ENCODE data around the gene OXTR.
"Not testable (repeated sequence)": the region's sequence is repeated elsewhere in the genome, so short reads cannot be mapped to it uniquely, and the experiment has no call there.

The OXTR gene

GRCh38 chr3:8739757-8740504, 29.5 kb downstream of the OXTR start:
- DNase-seq, result no peak

GRCh38 chr3:8738639-8739038, 30.8 kb downstream of the OXTR start:
- no peak for DNase-seq

DNA sequence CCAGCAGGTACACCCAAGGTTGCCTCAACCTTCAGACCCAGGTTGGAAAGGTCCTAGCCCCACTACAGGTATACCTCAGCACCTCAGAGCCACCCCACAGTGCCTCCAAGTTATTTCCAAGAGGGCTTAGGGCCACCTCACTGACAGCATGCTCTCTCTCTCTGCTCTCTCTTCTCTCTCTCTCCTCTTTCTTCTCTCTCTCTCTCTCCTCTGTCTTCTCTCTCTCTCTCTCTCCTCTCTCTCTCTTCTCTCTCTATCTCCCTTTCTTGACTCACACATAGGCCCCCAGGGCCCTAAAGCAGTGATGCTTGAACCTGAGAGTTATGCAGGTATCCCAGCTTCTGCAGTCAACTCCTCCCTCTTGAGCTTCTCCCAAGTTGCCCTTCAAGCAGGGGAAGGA, 31.6 kb downstream of the OXTR start:
- no peak for DNase-seq

- DNase-seq, result no peak
Measured at GRCh38 chr3:8737301-8737700, 32.1 kb downstream of the OXTR start.

GRCh38 chr3:8736436-8736835, 33.0 kb downstream of the OXTR start:
- DNase-seq, result no peak

GRCh38 chr3:8734908-8735307, 34.5 kb downstream of the OXTR start:
- DNase-seq, result no peak

- no peak for DNase-seq
Measured at GRCh38 chr3:8734137-8734878, 35.1 kb downstream of the OXTR start.

GRCh38 chr3:8733332-8734094, 35.9 kb downstream of the OXTR start, which contains the start of gene CAV3:
Gene CAV3, plus strand, starts transcription at chr3:8733802. Its CDS starts 75 bp downstream, at chr3:8733877.
- no peak for DNase-seq

- DNase-seq, result no peak
Measured at GRCh38 chr3:8732413-8732812, 37.0 kb downstream of the OXTR start.

- DNase-seq, result no peak
Measured at GRCh38 chr3:8730656-8731055, 38.8 kb downstream of the OXTR start.

DNA sequence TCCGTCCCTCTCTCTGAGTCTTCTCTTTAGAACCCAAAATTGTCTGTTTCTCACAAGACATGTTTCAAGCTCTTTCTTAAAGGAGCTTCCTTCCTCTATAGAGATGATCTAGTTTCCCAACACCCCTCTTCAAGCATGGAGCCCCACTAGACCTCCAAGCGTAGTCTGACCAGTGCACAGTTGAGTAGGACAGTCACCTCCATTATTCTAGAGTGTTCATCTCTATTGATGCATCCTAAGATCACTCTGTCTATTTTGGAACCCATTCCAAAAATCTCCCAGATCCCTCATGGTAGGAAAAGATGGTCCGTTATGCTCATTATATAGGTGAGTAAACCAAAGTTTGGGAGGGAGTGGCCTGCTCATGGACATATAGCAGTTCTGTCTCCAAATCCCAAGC, 39.9 kb downstream of the OXTR start:
- DNase-seq, result no peak

DNA sequence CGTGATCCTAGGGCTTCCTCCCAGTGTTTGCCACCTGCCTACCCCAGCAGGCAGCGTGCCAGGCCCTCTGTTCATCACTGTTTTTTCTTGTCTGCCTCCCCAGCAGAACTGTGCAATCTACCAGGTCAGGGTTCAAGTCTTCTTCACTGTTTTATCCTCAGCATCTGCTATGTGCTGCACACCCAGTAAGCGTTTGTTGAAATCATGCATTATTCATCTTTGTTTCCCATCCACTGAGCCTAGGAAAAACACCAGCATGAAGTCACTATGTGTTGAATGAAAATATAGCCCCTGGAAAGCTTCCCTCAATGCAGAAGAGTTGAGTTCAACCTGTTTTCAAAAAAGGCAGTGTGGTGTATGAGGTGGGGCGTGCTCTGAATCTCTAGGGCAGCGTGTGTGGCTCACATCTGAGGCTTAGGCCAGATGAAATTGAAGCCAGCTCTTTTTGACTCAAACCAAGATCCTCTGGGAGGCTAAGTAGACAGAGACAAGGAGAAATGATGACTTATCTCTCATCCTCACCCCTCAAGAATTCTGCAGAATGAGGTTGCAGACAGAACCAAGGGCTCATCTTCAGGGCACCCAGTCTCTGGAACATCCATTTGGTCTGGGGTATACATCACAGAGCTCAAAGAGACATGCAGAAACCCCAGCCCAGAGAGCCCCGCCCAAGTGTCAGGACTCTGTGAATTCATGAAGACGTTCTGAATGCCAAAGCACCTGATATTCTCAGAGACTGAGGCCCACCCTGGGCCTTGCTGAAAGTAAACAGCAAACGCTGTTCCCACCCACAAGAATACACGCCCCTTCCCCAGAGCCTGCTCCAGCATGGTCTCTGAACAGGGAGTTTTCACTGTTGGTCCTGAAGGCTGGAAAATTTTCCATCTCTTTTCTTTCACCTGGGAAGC, 41.6 kb downstream of the OXTR start:
- DNase-seq, result no peak

DNA sequence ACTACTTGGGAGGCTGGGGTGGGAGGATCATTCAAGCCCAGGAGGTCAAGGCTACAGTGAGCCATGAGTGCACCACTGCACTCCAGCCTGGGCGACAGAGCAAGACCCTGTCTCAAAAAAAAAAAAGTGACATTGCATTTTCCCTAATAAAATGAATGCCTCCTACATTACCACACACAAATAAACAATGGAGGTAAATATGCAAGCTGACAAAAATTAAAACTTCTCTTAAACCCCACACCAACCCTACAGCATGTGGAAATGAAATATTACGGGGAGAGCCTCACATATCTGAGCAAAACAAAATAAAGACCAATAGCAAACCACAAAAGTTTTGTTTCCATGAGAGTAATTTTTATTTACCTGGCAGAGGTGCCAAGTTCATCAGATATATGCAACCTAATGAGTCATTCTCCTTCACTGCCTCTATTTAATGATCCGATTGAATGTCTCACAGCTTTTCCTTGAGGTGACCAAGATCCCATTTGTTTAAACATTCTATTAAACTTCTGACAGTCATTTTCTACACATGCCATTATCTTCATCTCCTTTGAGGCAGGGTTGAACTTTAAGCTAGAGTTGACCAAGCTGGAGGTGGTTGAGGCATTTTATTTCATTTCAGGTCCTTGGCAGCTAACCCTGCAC, 45.2 kb downstream of the OXTR start:
- DNase-seq, result no peak

DNA sequence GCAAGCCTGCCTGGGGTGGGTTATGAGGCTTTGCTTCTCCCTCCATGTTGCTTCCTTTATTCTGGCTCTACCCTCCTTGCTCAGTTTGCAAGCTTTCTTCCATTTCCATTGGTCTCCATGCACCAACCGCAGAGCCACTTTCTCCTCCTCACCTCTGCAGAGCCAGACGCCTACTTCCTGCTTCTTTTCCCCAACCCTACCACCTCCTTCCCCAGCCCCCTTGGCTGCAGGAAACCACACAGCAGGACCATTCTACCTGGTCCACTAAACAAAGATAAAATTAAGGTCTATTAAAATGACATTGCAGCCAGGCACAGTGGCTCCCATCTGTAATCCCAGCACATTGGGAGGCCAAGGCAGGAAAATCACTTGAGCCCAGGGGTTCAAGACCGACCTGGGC, 45.8 kb downstream of the OXTR start:
- no peak for DNase-seq

GRCh38 chr3:8722808-8723207, 46.6 kb downstream of the OXTR start:
- DNase-seq, result no peak

DNA sequence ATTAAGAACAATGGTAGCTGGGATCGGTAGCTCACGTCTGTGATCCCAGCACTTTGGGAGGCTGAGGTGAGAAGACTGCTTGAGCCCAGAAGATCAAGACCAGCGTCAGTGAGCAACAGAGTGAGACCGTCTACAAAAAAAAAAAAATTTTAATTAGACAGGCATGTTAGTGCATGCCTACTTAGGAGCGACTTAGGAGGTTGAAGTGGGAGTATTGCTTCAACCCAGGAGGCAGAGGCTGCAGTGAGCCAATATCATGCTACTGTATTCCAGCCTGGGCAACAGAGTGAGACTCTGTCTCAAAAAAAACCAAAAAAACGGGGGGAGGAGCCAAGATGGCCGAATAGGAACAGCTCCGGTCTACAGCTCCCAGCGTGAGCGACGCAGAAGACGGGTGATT, 53.7 kb downstream of the OXTR start:
- not testable (repeated sequence) for DNase-seq

DNA sequence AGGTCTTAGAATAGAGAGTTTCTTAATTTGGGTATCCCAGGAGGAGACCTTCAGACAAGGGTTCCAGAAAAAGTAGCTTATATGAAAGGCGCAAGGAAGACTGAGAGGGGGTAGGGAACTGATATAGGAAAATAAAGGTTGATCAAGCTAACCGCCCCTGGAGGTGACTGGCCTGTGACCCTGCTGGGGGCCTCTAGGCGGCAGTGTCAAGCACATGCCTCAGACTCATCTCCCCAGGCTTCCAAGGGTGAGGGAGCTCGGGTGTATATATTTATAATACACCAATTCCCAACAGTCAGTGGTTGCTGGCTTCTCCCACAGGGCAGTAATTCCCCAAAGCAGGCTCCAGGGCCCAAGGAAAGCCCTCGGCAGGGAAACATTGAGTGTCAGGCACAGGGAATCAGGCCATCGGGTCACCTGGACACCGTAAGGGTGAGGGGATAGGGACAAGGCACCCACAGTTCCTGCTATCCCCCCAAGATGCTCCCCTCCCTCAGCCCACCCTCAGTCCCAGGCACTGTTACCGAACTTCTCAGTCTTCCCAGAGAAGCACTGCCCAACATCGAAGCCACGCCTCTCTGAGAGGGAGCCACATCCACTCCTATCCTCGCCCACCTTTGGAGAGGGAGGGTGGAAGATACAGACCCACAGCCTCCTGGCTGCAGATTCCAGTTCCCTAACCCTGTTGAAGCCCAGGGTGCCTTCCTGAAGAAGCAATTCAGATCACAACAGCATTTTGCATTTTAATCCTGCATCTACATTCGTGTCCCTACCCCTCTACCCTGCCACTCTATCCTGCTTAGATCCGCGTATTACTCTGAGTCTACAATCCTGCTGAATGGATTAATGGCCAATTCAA, 55.3 kb downstream of the OXTR start:
- DNase-seq, result no peak

GRCh38 chr3:8712908-8713255, 56.5 kb downstream of the OXTR start:
- DNase-seq, result no peak

GRCh38 chr3:8712045-8712907, 57.1 kb downstream of the OXTR start:
- no peak for DNase-seq
